Measurements from ENCODE around the gene ITM2B. TPM values are rescaled to one million over a fixed set of nuclear protein-coding genes. Genes with fewer than 3 reads are reported as not detected.

ITM2B gene
- total and polyA plus RNA-seq, 2 experiments from 2014 or later: 139 to 318 TPM

- TF ChIP-seq, protein P1, sequence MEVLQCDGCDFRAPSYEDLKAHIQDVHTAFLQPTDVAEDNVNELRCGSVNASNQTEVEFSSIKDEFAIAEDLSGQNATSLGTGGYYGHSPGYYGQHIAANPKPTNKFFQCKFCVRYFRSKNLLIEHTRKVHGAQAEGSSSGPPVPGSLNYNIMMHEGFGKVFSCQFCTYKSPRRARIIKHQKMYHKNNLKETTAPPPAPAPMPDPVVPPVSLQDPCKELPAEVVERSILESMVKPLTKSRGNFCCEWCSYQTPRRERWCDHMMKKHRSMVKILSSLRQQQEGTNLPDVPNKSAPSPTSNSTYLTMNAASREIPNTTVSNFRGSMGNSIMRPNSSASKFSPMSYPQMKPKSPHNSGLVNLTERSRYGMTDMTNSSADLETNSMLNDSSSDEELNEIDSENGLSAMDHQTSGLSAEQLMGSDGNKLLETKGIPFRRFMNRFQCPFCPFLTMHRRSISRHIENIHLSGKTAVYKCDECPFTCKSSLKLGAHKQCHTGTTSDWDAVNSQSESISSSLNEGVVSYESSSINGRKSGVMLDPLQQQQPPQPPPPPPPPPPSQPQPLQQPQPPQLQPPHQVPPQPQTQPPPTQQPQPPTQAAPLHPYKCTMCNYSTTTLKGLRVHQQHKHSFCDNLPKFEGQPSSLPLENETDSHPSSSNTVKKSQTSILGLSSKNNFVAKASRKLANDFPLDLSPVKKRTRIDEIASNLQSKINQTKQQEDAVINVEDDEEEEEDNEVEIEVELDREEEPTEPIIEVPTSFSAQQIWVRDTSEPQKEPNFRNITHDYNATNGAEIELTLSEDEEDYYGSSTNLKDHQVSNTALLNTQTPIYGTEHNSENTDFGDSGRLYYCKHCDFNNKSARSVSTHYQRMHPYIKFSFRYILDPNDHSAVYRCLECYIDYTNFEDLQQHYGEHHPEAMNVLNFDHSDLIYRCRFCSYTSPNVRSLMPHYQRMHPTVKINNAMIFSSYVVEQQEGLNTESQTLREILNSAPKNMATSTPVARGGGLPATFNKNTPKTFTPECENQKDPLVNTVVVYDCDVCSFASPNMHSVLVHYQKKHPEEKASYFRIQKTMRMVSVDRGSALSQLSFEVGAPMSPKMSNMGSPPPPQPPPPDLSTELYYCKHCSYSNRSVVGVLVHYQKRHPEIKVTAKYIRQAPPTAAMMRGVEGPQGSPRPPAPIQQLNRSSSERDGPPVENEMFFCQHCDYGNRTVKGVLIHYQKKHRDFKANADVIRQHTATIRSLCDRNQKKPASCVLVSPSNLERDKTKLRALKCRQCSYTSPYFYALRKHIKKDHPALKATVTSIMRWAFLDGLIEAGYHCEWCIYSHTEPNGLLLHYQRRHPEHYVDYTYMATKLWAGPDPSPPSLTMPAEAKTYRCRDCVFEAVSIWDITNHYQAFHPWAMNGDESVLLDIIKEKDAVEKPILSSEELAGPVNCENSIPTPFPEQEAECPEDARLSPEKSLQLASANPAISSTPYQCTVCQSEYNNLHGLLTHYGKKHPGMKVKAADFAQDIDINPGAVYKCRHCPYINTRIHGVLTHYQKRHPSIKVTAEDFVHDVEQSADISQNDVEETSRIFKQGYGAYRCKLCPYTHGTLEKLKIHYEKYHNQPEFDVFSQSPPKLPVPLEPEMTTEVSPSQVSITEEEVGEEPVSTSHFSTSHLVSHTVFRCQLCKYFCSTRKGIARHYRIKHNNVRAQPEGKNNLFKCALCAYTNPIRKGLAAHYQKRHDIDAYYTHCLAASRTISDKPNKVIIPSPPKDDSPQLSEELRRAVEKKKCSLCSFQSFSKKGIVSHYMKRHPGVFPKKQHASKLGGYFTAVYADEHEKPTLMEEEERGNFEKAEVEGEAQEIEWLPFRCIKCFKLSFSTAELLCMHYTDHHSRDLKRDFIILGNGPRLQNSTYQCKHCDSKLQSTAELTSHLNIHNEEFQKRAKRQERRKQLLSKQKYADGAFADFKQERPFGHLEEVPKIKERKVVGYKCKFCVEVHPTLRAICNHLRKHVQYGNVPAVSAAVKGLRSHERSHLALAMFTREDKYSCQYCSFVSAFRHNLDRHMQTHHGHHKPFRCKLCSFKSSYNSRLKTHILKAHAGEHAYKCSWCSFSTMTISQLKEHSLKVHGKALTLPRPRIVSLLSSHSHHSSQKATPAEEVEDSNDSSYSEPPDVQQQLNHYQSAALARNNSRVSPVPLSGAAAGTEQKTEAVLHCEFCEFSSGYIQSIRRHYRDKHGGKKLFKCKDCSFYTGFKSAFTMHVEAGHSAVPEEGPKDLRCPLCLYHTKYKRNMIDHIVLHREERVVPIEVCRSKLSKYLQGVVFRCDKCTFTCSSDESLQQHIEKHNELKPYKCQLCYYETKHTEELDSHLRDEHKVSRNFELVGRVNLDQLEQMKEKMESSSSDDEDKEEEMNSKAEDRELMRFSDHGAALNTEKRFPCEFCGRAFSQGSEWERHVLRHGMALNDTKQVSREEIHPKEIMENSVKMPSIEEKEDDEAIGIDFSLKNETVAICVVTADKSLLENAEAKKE (CRISPR knock-in tag; IDR thresholded peaks at IDR 0.05): no peak
- no peak for TF ChIP-seq ZNF114 (CRISPR knock-in tag; IDR thresholded peaks at IDR 0.05)
Measured at GRCh38 chr13:48255954-48256353, 22.9 kb downstream of the ITM2B start (continued).

DNA sequence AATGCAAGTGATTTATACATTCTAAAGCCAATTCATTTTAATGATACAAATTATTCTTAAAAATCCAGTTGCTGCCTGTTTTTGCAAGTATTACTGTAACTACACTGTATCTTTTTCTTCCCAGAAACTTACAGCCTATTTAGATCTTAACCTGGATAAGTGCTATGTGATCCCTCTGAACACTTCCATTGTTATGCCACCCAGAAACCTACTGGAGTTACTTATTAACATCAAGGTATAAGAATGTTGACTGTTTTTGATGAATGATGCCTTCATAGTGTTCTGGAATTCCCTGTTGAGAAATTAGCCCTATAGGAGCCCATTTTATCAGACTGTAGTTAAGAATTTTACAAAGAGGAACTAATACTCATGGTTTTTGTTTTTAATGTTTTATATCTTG, 25.0 kb downstream of the ITM2B start:
- Histone ChIP-seq H3K4me3 (no peak overlapping the region), H2AFZ (no peak overlapping the region), H3K4me1 (ENCODE audit: insufficient read depth) (no peaks in the 10 kb centered on the region), H3F3A (replicated peaks; ENCODE audit: low read depth) (no peaks in the 10 kb centered on the region), H3K27me3 (ENCODE audit: insufficient read depth) (no peaks in the 10 kb centered on the region), H3K9me2 (ENCODE audit: insufficient read depth) (no peaks in the 10 kb centered on the region), H3K36me3 (ENCODE audit: insufficient read depth) (peaks cover 36% of the 10 kb centered on the region; the same call in 1 of the 2 replicates), H3K4me2 (no peak overlapping the region), H3K27ac (ENCODE audit: low read depth) (no peak overlapping the region), H4K20me1 (replicated peaks; ENCODE audit: insufficient read depth) (no peaks in the 10 kb centered on the region), H3K79me2 (replicated peaks; ENCODE audit: insufficient read depth) (peaks cover 4% of the 10 kb centered on the region; the same call in 1 of the 2 replicates)
- no peaks in the 10 kb centered on the region for H3K27me3 Mint-ChIP-seq (ENCODE audit: insufficient read depth, low read depth, poor library complexity)
- peaks cover 6% of the 10 kb centered on the region for H3K4me1 Mint-ChIP-seq
- peaks cover 58% of the 10 kb centered on the region for H3K36me3 Mint-ChIP-seq (ENCODE audit: low read depth)
- DNase-seq (ENCODE audit: low spot score) (no peak), ATAC-seq (no peak)
- no peak overlapping the region for H3K4me3 Mint-ChIP-seq
- no peaks in the 10 kb centered on the region; the same call in 2 of the 3 replicates for H3K9me3 Mint-ChIP-seq
- no peak overlapping the region for H3K27ac Mint-ChIP-seq
- TF ChIP-seq NANOG (IDR thresholded peaks at IDR 0.05; ENCODE audit: borderline replicate concordance) (no peak), ZNF331 (CRISPR knock-in tag; IDR thresholded peaks at IDR 0.05; ENCODE audit: low read depth) (no peak), JUNB (IDR thresholded peaks at IDR 0.05; ENCODE audit: unreplicated experiment) (no peak), EZH2phosphoT487 (IDR thresholded peaks at IDR 0.05; ENCODE audit: unreplicated experiment) (no peak), EZH2 (IDR thresholded peaks at IDR 0.05; ENCODE audit: low read depth, unreplicated experiment) (no peak)
- TF ChIP-seq, protein P1 (CRISPR knock-in tag; IDR thresholded peaks at IDR 0.05): no peak

All from GM23338 (cell line).